Osteoblast (primary cell): ENCODE data around the gene LRP1B. TPM values are rescaled to one million over a fixed set of nuclear protein-coding genes. Genes with fewer than 3 reads are reported as not detected.

ENCODE experiments used
- DNase-seq: peaks from one replicate; pipeline ENCODE4 v3.0.0; 2011; ENCODE audit warnings: low spot score, mixed read lengths; ENCODE audit not compliant: insufficient read length; ENCODE audit errors: missing footprints
- H2AFZ ChIP-seq: 2 replicates; pipeline ENCODE4 v1.6.0; 2011; ENCODE audit warnings: mild to moderate bottlenecking, low read length
- H3K27ac ChIP-seq: 2 replicates; pipeline ENCODE4 v1.5.1; 2011; ENCODE audit warnings: mild to moderate bottlenecking, low read depth, low read length, moderate library complexity
- H3K27me3 ChIP-seq: 2 replicates; pipeline ENCODE4 v1.6.0; 2012; ENCODE audit warnings: mild to moderate bottlenecking, control low read depth, inconsistent platforms, low read length, moderate library complexity; ENCODE audit not compliant: insufficient read depth
- H3K36me3 ChIP-seq: 2 replicates; pipeline ENCODE4 v1.5.1; 2011; ENCODE audit warnings: mild to moderate bottlenecking, low read length, control low read depth, moderate library complexity; ENCODE audit not compliant: insufficient read depth
- H3K4me1 ChIP-seq: 2 replicates; pipeline ENCODE4 v1.5.1; 2011; ENCODE audit warnings: mild to moderate bottlenecking, low read length, control low read depth, moderate library complexity; ENCODE audit not compliant: insufficient read depth
- H3K4me2 ChIP-seq: 2 replicates; pipeline ENCODE4 v1.6.0; 2011; ENCODE audit warnings: mild to moderate bottlenecking, low read length; ENCODE audit not compliant: insufficient read depth
- H3K4me3 ChIP-seq: fragments of 200-600 bp; sonication (generic); 3 replicates; pipeline ENCODE4 v1.5.1; 2012; ENCODE audit warnings: mild to moderate bottlenecking, low read length, inconsistent platforms; ENCODE audit not compliant: insufficient read depth
- H3K79me2 ChIP-seq: 2 replicates; pipeline ENCODE4 v1.6.0; 2012; ENCODE audit warnings: mild to moderate bottlenecking, low read length, control low read depth, inconsistent platforms; ENCODE audit not compliant: insufficient read depth
- H3K9me3 ChIP-seq: 2 replicates; pipeline ENCODE4 v1.5.1; 2011; ENCODE audit warnings: low read depth, low read length, control low read depth
- H4K20me1 ChIP-seq: 2 replicates; pipeline ENCODE4 v1.6.0; 2012; ENCODE audit warnings: mild to moderate bottlenecking, low read length, control low read depth; ENCODE audit not compliant: insufficient read depth
- CTCF ChIP-seq: IDR thresholded peaks from 2 replicates; pipeline ENCODE4 v1.5.1; 2011; ENCODE audit warnings: mild to moderate bottlenecking, low read depth, low read length, moderate library complexity; ENCODE audit errors: extremely low read depth
- total RNA-seq: library from RNA; depleted of rRNA; stranded (reverse); fragments of >200 nt; gene quantifications from 2 replicates; pipeline ENCODE4 v1.2.3, GENCODE V29; 2012

Gene LRP1B
- total RNA-seq, 1 donor = not detected

- no peaks in the 10 kb centered on the region for H4K20me1 ChIP-seq
- H3K9me3 ChIP-seq = no peaks in the 10 kb centered on the region
- no peak for DNase-seq
- TF ChIP-seq CTCF = no peak
- no peak overlapping the region for H3K27ac ChIP-seq
- no peak overlapping the region for H3K4me2 ChIP-seq
- H3K4me3 ChIP-seq = no peak overlapping the region
- H2AFZ ChIP-seq = no peak overlapping the region
- H3K36me3 ChIP-seq = no peaks in the 10 kb centered on the region
- no peaks in the 10 kb centered on the region for H3K4me1 ChIP-seq
- H3K79me2 ChIP-seq = no peaks in the 10 kb centered on the region
- no peaks in the 10 kb centered on the region for H3K27me3 ChIP-seq
Measured at GRCh38 chr2:140601801-140602200, 1529.0 kb downstream of the LRP1B start.

- no peak overlapping the region for H3K4me3 ChIP-seq
- no peak overlapping the region for H3K27ac ChIP-seq
- no peak overlapping the region for H2AFZ ChIP-seq
- no peaks in the 10 kb centered on the region for H3K27me3 ChIP-seq
- H3K36me3 ChIP-seq = no peaks in the 10 kb centered on the region
- H3K4me1 ChIP-seq = no peaks in the 10 kb centered on the region
- H4K20me1 ChIP-seq = no peaks in the 10 kb centered on the region
- no peak for TF ChIP-seq CTCF
- H3K9me3 ChIP-seq = no peaks in the 10 kb centered on the region
- DNase-seq = no peak
- H3K4me2 ChIP-seq = no peak overlapping the region
- H3K79me2 ChIP-seq = no peaks in the 10 kb centered on the region
Measured at GRCh38 chr2:140601342-140601741, 1529.5 kb downstream of the LRP1B start.

GRCh38 chr2:140600116-140600515 is 1530.7 kb downstream of the LRP1B start:
- no peaks in the 10 kb centered on the region for H3K36me3 ChIP-seq
- no peaks in the 10 kb centered on the region for H4K20me1 ChIP-seq
- H3K4me2 ChIP-seq = no peak overlapping the region
- no peaks in the 10 kb centered on the region for H3K4me1 ChIP-seq
- H3K27me3 ChIP-seq = no peaks in the 10 kb centered on the region
- H2AFZ ChIP-seq = no peak overlapping the region
- no peaks in the 10 kb centered on the region for H3K9me3 ChIP-seq
- no peak overlapping the region for H3K27ac ChIP-seq
- H3K79me2 ChIP-seq = no peaks in the 10 kb centered on the region
- TF ChIP-seq CTCF = no peak
- no peak for DNase-seq
- no peak overlapping the region for H3K4me3 ChIP-seq

- TF ChIP-seq CTCF = no peak
- H3K27ac ChIP-seq = no peak overlapping the region
- H4K20me1 ChIP-seq = no peaks in the 10 kb centered on the region
- H3K79me2 ChIP-seq = no peaks in the 10 kb centered on the region
- H3K4me1 ChIP-seq = no peaks in the 10 kb centered on the region
- no peak overlapping the region for H3K4me3 ChIP-seq
- DNase-seq = no peak
- no peak overlapping the region for H2AFZ ChIP-seq
- H3K4me2 ChIP-seq = no peak overlapping the region
- no peaks in the 10 kb centered on the region for H3K27me3 ChIP-seq
- no peaks in the 10 kb centered on the region for H3K36me3 ChIP-seq
- no peaks in the 10 kb centered on the region for H3K9me3 ChIP-seq
Measured at GRCh38 chr2:140597836-140598235, 1533.0 kb downstream of the LRP1B start.
